SK-N-SH treated with all-trans-retinoic acid at 6 μM for 48 hours (cell line): Measurements from ENCODE around the gene CTDSP1.

ENCODE experiments used
- ARNTL ChIP-seq: fragments of 450-650 bp; formaldehyde crosslinking; IDR thresholded peaks from 2 replicates; pipeline ENCODE4 v1.5.0; 2020; ENCODE audit warnings: low read depth, mild to moderate bottlenecking, moderate library complexity, borderline replicate concordance
- CREB5 ChIP-seq: fragments of 250-450 bp; sonication (Bioruptor Pico); IDR thresholded peaks from 2 replicates; pipeline ENCODE4 v1.5.1; 2020; ENCODE audit warnings: low read depth, mild to moderate bottlenecking, moderate library complexity
- CSDC2 ChIP-seq: fragments of 250-450 bp; sonication (Bioruptor Pico); IDR thresholded peaks from 2 replicates; pipeline ENCODE4 v1.5.0; 2020; ENCODE audit warnings: mild to moderate bottlenecking, moderate library complexity
- GLIS3 ChIP-seq: fragments of 250-450 bp; sonication (Bioruptor Pico); IDR thresholded peaks from 2 replicates; pipeline ENCODE4 v1.5.0; 2020; ENCODE audit warnings: mild to moderate bottlenecking, moderate library complexity
- OSR1 ChIP-seq: fragments of 250-450 bp; sonication (Bioruptor Pico); IDR thresholded peaks from 2 replicates; pipeline ENCODE4 v1.8.0; 2022; ENCODE audit warnings: moderate library complexity, mild to moderate bottlenecking, inconsistent platforms
- RARB ChIP-seq: fragments of 250-450 bp; sonication (Bioruptor Pico); IDR thresholded peaks from 2 replicates; pipeline ENCODE4 v1.8.0; 2021; ENCODE audit warnings: mild to moderate bottlenecking, moderate library complexity
- ZFP3 ChIP-seq: fragments of 250-450 bp; sonication (Bioruptor Pico); IDR thresholded peaks from 2 replicates; pipeline ENCODE4 v1.5.0; 2020; ENCODE audit warnings: mild to moderate bottlenecking, moderate library complexity
- ZFP30 ChIP-seq: fragments of 450-650 bp; formaldehyde crosslinking; IDR thresholded peaks from 2 replicates; pipeline ENCODE4 v1.5.0; 2022; ENCODE audit warnings: mild to moderate bottlenecking, moderate library complexity
- ZNF565 ChIP-seq: fragments of 450-650 bp; formaldehyde crosslinking; conservative IDR thresholded peaks from 2 replicates; pipeline ENCODE4 v1.5.0; 2020; ENCODE audit warnings: low read depth, mild to moderate bottlenecking, moderate library complexity
- ZNF8 ChIP-seq: fragments of 450-650 bp; formaldehyde crosslinking; IDR thresholded peaks from 2 replicates; pipeline ENCODE4 v1.5.0; 2020; ENCODE audit warnings: mild to moderate bottlenecking, moderate library complexity
- TF ChIP-seq, protein P1 (sequence below): fragments of 250-450 bp; sonication (Bioruptor Pico); IDR thresholded peaks from 2 replicates; pipeline ENCODE4 v1.8.0; 2020; ENCODE audit warnings: mild to moderate bottlenecking, moderate library complexity, borderline replicate concordance
- TF ChIP-seq, protein P2 (sequence below): fragments of 250-450 bp; sonication (Bioruptor Pico); IDR thresholded peaks from 2 replicates; pipeline ENCODE4 v1.5.1; 2021; ENCODE audit warnings: mild to moderate bottlenecking, moderate library complexity

DNA sequence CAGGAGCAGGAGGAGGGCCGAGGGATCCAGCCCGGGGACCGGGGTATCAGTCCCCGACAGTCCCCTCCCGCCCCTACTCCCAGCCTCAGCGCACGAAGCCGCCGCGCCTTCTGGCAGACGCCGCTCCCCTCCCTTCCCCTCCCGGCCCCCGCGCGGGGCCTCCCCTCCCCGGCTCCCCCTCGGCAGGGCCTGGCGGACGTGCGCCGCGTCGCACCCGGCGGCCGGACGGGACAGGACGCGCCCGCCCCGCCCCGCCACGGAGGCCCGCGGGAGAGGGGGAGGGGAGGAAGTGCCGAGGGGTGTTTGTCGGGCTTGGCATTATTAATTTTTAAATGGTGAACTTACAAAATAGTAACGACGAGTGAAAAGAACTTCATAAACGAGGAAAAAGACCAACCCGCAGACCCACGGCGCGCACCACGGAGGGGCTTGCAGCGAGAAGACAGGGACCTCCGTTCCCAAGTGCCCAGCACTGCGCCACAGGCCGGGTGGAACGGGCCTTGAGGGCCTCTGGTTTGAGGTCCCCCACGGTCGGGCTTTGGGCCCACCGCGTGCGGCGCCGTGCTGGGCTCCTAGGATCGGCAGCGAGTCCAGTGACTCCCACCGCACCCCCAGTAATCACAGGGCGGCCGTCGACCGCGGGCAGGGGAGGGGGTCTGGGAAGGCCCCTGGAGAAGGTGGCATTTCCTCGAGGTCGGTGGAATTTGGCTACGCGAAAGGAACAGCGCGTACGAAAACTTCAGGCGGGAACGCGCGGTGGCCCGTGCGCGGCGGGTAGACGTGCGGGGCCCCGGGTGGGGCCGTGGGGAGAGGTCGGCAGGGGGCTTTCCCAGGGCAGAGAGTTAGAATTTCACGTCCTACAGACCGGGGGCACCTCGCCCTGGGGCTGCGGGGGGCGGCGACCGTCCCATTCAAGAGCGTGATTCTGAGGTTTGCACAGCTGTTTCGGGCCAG is 954 bp upstream of the CTDSP1 start:
- TF ChIP-seq ZFP30 (CRISPR knock-in tag) (no peak), ARNTL (CRISPR knock-in tag) (no peak), CREB5 (no peak), CSDC2 (CRISPR knock-in tag) (no peak), ZFP3 (CRISPR knock-in tag) (no peak), RARB (CRISPR knock-in tag) (no peak), OSR1 (CRISPR knock-in tag) (no peak), ZNF8 (CRISPR knock-in tag) (no peak), ZNF565 (CRISPR knock-in tag) (no peak), GLIS3 (CRISPR knock-in tag) (no peak)
- TF ChIP-seq, protein P1, sequence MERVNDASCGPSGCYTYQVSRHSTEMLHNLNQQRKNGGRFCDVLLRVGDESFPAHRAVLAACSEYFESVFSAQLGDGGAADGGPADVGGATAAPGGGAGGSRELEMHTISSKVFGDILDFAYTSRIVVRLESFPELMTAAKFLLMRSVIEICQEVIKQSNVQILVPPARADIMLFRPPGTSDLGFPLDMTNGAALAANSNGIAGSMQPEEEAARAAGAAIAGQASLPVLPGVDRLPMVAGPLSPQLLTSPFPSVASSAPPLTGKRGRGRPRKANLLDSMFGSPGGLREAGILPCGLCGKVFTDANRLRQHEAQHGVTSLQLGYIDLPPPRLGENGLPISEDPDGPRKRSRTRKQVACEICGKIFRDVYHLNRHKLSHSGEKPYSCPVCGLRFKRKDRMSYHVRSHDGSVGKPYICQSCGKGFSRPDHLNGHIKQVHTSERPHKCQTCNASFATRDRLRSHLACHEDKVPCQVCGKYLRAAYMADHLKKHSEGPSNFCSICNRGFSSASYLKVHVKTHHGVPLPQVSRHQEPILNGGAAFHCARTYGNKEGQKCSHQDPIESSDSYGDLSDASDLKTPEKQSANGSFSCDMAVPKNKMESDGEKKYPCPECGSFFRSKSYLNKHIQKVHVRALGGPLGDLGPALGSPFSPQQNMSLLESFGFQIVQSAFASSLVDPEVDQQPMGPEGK: no peak
- TF ChIP-seq, protein P2, sequence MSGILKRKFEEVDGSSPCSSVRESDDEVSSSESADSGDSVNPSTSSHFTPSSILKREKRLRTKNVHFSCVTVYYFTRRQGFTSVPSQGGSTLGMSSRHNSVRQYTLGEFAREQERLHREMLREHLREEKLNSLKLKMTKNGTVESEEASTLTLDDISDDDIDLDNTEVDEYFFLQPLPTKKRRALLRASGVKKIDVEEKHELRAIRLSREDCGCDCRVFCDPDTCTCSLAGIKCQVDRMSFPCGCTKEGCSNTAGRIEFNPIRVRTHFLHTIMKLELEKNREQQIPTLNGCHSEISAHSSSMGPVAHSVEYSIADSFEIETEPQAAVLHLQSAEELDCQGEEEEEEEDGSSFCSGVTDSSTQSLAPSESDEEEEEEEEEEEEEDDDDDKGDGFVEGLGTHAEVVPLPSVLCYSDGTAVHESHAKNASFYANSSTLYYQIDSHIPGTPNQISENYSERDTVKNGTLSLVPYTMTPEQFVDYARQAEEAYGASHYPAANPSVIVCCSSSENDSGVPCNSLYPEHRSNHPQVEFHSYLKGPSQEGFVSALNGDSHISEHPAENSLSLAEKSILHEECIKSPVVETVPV (CRISPR knock-in tag): no peak
